AG04449 (cell line): ENCODE data around the gene SETD2.

Experiments used
- CTCF ChIA-PET: fragments of 350-600 bp; formaldehyde crosslinking; extraction: SDS; loops from one replicate; lab custom pipeline; 2021; ENCODE audit warnings: antibody characterized with exemption; lab: Yijun Ruan, JAX
- POLR2A ChIA-PET: fragments of 400-600, 350-600 bp; formaldehyde crosslinking; extraction: SDS; loops from one replicate; lab custom pipeline; 2020; ENCODE audit warnings: antibody characterized with exemption, inconsistent platforms; lab: Yijun Ruan, JAX
- DNase-seq: peaks from one replicate; pipeline ENCODE4 v3.0.0-alpha.2; 2010; ENCODE audit warnings: low read depth, low spot score
- H3K4me3 ChIP-seq: 2 replicates; pipeline ENCODE4 v1.5.1; 2011; ENCODE audit warnings: low read depth, mild to moderate bottlenecking, control low read depth, low read length
- TF ChIP-seq, protein P1 (sequence below): IDR thresholded peaks from one replicate; pipeline ENCODE4 v1.5.1; 2011; ENCODE audit warnings: mild to moderate bottlenecking, moderate library complexity, low read length, control low read depth, inconsistent platforms; ENCODE audit not compliant: insufficient read depth; ENCODE audit errors: missing control alignments

The SETD2 gene

DNA sequence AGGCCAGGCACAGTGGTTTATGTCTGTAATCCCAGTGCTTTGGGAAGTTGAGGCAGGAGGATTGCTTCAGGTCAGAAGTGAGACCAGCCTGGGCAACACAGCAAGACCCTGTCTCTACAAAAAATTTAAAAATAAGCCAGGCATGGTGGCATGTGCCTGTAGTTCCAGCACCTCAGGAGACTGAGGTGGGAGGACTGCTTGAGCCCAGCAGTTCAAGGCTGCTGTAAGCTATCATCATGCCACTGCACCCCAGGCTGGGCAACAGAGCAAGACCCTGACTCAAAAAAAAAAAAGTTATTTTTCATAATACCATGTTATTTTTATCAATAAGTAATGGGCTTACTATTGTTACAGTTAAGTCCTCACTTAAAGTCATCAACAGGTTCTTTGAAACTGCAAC, 59.7 kb downstream of the SETD2 start:
- no peak for DNase-seq
- no peak overlapping the region for H3K4me3 ChIP-seq
- POLR2A ChIA-PET = no interaction called here
- TF ChIP-seq, protein P1, sequence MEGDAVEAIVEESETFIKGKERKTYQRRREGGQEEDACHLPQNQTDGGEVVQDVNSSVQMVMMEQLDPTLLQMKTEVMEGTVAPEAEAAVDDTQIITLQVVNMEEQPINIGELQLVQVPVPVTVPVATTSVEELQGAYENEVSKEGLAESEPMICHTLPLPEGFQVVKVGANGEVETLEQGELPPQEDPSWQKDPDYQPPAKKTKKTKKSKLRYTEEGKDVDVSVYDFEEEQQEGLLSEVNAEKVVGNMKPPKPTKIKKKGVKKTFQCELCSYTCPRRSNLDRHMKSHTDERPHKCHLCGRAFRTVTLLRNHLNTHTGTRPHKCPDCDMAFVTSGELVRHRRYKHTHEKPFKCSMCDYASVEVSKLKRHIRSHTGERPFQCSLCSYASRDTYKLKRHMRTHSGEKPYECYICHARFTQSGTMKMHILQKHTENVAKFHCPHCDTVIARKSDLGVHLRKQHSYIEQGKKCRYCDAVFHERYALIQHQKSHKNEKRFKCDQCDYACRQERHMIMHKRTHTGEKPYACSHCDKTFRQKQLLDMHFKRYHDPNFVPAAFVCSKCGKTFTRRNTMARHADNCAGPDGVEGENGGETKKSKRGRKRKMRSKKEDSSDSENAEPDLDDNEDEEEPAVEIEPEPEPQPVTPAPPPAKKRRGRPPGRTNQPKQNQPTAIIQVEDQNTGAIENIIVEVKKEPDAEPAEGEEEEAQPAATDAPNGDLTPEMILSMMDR = no peak
- CTCF ChIA-PET = no interaction called here

DNA sequence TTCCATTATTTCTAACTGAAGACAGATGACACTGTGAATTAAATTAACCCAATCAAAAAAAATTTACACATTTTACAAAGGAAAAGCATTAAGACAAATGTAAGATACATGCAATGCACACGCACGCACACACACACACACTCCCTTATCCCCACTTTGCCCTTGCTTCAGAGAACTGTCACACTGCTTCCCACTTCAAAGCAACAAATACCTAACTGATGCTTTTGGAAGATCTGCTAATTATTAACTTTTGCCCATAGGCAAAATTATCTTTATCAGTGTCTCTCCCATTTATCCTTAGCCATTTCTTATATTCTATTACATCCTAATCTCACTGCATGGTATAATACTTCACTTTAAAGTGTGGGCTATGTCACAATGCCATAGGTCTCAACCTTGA, 60.3 kb downstream of the SETD2 start:
- POLR2A ChIA-PET = no interaction called here
- no peak overlapping the region for H3K4me3 ChIP-seq
- TF ChIP-seq, protein P1 = no peak
- DNase-seq = no peak
- CTCF ChIA-PET = no interaction called here

DNA sequence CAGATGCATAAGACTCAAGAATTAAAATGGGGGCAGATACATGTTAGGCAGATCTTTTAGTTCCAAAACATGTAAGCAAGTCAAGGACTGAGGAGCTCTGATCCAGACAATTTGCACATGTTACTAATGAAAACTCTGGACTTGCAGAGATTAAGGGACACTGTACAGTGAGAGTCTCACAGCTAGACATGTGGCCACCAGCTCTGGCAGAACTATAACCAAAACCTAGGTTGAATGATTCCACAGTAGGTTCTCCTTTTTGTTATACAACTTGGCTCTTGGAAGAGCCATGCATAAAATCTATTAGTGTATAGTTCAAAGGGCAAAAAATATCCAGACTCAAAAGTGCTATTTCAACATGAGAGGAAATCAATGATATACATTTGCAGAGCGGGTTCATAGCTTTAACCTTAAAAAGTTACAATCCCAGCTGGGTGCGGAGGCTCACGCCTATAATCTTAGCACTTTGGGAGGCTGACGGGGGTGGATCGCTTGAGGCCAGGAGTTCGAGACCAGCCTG, 61.8 kb downstream of the SETD2 start:
- TF ChIP-seq, protein P1 = no peak
- no peak for DNase-seq
- H3K4me3 ChIP-seq = no peak overlapping the region
- ChIA-PET POLR2A (no interaction called here), CTCF (no interaction called here)

DNA sequence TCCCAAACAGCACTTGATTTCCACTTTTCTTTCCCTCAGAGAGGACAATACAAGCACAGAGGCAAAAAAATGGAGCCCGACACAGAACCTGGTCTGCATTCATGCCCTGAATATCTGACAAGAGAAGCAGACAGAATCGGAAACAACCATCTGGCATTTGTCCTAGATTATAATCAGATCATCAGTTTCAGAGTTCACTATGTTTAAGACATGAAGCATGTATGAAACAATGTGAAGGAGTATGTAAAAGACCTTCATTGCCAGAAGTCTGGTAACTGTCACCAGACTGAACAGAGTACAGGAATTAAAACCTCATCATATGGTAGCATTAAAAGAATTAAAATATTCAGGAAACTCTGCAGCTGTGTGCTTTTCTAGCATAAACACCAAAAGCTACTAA, 65.0 kb downstream of the SETD2 start:
- CTCF ChIA-PET = no interaction called here
- TF ChIP-seq, protein P1 = no peak
- DNase-seq = no peak
- POLR2A ChIA-PET = no interaction called here
- H3K4me3 ChIP-seq = no peak overlapping the region

DNA sequence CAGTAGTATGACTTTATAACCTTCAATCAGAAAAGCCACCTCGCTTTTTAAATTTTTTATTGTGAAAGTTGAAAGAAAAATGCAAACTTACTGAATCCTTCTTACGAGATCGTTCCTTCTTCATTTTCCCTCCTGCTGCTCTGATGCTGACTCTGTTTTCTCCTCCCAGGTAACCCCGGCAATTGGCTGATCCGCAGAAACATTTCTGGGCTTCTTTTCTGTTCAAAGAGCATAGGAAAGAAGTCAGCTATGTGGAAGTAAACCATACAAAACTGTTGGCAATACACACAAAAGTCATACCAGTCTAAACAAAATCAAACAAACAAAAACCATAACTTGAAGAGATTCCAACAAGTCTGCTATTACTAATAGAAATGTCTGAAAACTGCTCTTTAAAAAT, 66.0 kb downstream of the SETD2 start:
- TF ChIP-seq, protein P1 = no peak
- POLR2A ChIA-PET = no interaction called here
- H3K4me3 ChIP-seq = no peak overlapping the region
- CTCF ChIA-PET = interaction anchor here (0.9 to 1.5 kb wide), 3 partner anchors 9 to 14 kb away, joined by 3 to 4 read pairs (median 3); no protein-coding TSS in a partner anchor
- no peak for DNase-seq

DNA sequence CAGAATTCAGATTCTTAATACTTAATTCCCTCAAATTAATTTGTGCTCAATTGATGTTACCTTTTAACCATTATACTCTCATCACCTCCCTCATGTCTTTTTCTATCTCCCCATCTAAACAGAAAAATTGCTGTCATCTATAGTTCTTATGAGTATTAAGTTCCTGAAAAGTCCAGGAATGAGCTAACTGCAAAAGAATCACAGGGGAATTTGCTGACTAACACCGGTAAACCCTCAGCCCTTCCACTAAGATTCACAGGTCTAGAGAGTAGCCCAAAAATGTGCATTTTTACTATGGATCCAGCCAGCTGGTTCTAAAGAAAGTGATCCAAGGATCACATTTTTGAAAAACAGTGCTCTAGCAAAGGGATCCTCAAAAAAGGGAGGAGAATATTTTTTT, 67.0 kb downstream of the SETD2 start:
- CTCF ChIA-PET = interaction anchor here (0.9 to 1.5 kb wide), 5 partner anchors 10 to 274 kb away, joined by 3 to 4 read pairs (median 3); no protein-coding TSS in a partner anchor
- no peak overlapping the region for H3K4me3 ChIP-seq
- TF ChIP-seq, protein P1 = no peak
- POLR2A ChIA-PET = no interaction called here
- DNase-seq = peak; percentile 10
